ENCODE results near the gene CEACAM6. TPM values are rescaled to one million over a fixed set of nuclear protein-coding genes. Genes with fewer than 3 reads are reported as not detected.
"Not testable (repeated sequence)": the region's sequence is repeated elsewhere in the genome, so short reads cannot be mapped to it uniquely, and the experiment has no call there.

Gene CEACAM6
- total RNA-seq, 1 experiment from 2014 or later, result not detected

GRCh38 chr19:41740415-41741243 lies 14.7 kb upstream of the CEACAM6 start:
- H3K36me3 ChIP-seq, result no peaks in the 10 kb centered on the region
- H3K4me3 ChIP-seq, result no peak overlapping the region
- no peaks in the 10 kb centered on the region for H3K9me3 ChIP-seq
- peaks cover 53% of the 10 kb centered on the region for H3K27me3 ChIP-seq
- DNase-seq, result no peak

DNA sequence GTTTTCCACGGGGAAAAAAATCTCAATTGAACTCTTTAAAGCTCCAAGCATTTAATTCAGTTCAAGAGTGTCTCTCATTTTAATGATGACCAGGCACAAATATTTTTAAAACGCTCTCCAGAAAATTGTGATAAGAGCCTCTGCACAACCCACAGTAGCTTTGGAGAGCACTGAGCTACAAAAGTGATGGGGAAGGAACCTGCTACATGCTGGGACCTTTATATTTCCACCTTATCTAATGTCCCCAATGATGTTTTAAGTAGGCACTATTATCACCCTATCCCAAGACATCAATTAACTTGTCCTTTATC lies 14.1 kb upstream of the CEACAM6 start:
- Histone ChIP-seq H3K9me3 (no peaks in the 10 kb centered on the region), H3K36me3 (no peaks in the 10 kb centered on the region), H3K27me3 (peaks cover 53% of the 10 kb centered on the region), H3K4me3 (no peak overlapping the region)
- DNase-seq, result no peak

GRCh38 chr19:41744850-41745249 lies 10.5 kb upstream of the CEACAM6 start:
- Histone ChIP-seq H3K27me3 (peaks cover 54% of the 10 kb centered on the region), H3K9me3 (no peaks in the 10 kb centered on the region), H3K36me3 (no peaks in the 10 kb centered on the region), H3K4me3 (no peak overlapping the region)
- no peak for DNase-seq

- H3K36me3 ChIP-seq, result no peaks in the 10 kb centered on the region
- no peak overlapping the region for H3K4me3 ChIP-seq
- no peaks in the 10 kb centered on the region for H3K9me3 ChIP-seq
- H3K27me3 ChIP-seq, result peaks cover 51% of the 10 kb centered on the region
- DNase-seq, result no peak
Observed at GRCh38 chr19:41745756-41746155, 9.6 kb upstream of the CEACAM6 start.

DNA sequence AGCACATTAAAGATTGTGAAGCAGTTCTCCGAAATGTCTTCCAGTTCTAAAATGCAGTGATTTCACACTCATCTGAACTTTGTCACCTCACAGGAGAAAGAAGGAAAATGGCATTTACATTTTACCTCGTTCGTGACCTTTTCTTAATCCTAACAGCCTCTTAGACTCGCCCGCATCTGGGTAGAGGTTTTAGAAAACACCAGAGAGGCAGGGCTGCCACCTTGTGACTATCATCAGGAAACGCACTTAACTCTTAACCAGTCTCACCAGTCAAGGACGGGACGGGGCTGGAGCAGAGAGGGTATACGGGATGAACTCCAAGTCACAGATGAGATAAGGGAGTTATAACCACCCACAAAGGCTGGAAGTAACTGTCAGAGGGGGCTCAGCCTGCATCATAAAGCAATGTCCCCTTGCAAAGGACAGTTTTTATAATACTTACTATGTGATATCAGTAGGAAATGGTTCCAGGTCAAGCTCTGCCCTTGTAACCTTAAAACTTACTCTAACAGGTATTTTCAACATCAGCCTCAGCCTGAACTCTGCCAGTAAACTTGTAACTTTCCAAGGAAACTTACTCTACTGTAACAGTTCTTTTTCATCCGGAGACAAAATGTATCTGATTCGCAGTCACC lies 8.6 kb upstream of the CEACAM6 start:
- DNase-seq, result peak; percentile 30
- peaks cover 50% of the 10 kb centered on the region for H3K27me3 ChIP-seq
- no peaks in the 10 kb centered on the region for H3K36me3 ChIP-seq
- H3K9me3 ChIP-seq, result no peaks in the 10 kb centered on the region
- no peak overlapping the region for H3K4me3 ChIP-seq

DNA sequence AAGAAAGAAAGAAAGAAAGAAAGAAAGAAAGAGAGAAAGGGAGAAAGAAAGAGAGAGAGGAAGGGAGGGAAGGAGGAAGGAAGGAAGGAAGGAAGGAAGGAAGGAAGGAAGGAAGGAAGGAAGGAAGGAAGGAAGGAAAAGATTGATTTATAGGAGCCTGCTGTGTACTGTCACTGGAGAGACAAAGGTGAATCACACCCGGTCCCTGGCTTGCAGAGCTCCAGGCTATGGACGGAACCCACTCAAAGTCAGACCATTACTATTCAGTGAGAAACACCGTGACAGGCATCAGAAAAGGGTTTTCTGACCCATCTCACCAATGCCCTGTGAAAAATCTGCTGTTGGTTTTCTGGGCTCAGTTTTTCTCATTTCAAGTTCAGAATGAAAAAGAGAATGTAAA lies 7.3 kb upstream of the CEACAM6 start:
- Histone ChIP-seq H3K9me3 (no peaks in the 10 kb centered on the region), H3K27me3 (peaks cover 50% of the 10 kb centered on the region), H3K4me3 (no peak overlapping the region), H3K36me3 (no peaks in the 10 kb centered on the region)
- no peak for DNase-seq

DNA sequence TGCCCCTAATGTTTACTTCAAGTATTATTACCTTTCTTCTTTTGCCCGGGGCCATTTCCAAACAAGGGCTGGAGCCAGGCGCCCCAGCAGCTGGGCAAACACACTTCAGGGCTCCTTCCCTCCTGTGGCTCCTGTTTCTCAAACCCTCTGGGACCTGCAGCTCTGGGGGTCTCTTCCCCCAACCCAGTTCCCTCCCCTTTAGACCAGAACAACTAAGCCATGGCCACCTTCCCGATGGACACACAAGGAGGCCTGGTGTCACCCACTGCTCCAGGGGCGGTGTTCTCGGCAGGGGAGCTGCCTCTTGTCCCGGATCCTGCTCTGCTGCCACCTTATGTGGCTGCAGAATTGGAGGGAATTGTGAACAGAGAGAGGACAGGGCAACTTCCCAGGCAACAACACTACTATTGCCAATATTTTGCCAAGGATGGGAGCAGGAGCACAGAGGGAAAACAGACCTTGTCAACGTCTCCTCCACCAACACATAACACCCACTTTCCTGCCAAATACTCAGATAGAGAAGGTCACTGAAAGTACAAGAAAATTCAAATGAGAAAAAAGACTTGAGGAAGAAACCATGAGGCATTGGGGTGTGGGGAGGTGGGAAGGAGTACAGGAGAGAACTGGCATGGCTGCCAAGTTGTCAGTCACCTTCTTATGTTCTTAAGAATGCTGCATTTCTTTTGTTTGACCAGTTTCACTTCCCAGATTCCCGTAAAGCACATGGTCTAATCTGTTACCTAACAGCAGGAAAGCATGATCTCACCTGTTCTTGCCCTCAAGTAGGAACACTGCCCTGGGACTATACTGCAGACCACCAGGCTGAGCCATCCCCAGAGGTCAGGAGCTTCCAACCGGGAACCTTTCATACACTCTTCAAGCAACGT lies 4.8 kb upstream of the CEACAM6 start:
- H3K4me3 ChIP-seq, H3K9me3 ChIP-seq, H3K36me3 ChIP-seq, DNase-seq: not testable (repeated sequence)
- peaks cover 50% of the 10 kb centered on the region for H3K27me3 ChIP-seq

- H3K4me3 ChIP-seq, result no peak overlapping the region
- H3K36me3 ChIP-seq, result no peaks in the 10 kb centered on the region
- H3K9me3 ChIP-seq, result no peaks in the 10 kb centered on the region
- DNase-seq, result peak; percentile 37
- H3K27me3 ChIP-seq, result peaks cover 27% of the 10 kb centered on the region
Observed at GRCh38 chr19:41753159-41753558, 2.2 kb upstream of the CEACAM6 start.

DNA sequence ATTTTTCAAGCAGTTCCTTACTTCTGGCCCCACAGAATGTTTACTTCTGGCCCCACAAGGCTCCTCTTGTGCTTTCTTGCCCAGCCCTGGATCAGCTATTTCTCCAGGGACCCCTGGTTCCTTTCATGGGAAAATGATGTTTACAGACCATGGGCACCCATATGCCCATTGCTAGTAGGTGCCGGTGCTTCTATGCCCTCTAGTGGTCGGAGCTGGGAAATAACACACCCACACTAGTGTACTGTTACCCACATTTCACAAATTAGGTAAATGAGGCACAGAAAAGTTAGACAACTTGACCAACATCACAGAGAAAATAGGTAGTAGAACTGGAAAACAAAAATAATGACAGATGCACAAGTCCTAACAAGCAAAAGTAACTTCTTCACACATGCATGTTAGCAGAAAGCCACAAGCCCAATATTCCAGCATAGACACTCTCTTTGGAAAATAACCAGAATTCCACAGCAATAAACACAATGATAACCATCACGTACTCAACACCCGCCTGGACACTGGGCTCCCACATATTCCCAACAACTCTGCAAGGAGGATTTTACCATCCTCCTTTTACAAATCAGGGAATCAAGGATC lies 1.3 kb upstream of the CEACAM6 start:
- Histone ChIP-seq H3K9me3 (no peaks in the 10 kb centered on the region), H3K4me3 (no peak overlapping the region), H3K36me3 (no peaks in the 10 kb centered on the region), H3K27me3 (peaks cover 24% of the 10 kb centered on the region)
- DNase-seq, result peak; percentile 49

DNA sequence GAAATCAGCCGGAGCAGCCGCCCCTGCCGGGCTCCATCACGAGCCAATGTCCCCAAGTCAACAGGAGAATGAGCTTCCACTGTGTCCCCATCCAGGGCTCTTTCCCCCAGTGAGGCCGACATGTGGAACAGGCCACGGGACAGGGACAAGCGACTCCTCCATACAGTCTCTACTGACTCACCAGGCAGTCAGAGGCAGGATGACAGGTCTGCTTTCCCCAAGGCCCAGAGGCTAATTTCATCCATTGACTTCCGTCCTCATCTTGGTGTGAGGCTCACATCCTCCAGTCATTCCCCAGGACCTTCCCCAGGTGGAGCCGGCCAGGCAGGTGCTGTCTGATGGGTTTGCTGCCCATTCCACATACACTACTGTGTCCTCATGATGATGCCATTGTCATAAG lies 3.5 kb downstream of the CEACAM6 start:
- H3K4me3 ChIP-seq, result no peak overlapping the region
- DNase-seq, result no peak
- H3K27me3 ChIP-seq, result peaks cover 40% of the 10 kb centered on the region
- H3K36me3 ChIP-seq, result no peaks in the 10 kb centered on the region
- H3K9me3 ChIP-seq, result no peaks in the 10 kb centered on the region

- DNase-seq, result no peak
- H3K36me3 ChIP-seq, result no peaks in the 10 kb centered on the region
- H3K27me3 ChIP-seq, result peaks cover 42% of the 10 kb centered on the region
- H3K9me3 ChIP-seq, result no peaks in the 10 kb centered on the region
- no peak overlapping the region for H3K4me3 ChIP-seq
Observed at GRCh38 chr19:41767115-41767514, 11.8 kb downstream of the CEACAM6 start.

DNA sequence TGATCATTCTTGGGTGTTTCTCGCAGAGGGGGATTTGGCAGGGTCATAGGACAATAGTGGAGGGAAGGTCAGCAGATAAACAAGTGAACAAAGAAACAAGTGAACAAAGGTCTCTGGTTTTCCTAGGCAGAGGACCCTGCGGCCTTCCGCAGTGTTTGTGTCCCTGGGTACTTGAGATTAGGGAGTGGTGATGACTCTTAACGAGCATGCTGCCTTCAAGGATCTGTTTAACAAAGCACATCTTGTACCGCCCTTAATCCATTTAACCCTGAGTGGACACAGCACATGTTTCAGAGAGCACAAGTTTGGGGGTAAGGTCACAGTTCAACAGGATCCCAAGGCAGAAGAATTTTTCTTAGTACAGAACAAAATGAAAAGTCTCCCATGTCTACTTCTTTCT lies 12.8 kb downstream of the CEACAM6 start:
- H3K4me3 ChIP-seq, H3K36me3 ChIP-seq, H3K9me3 ChIP-seq, DNase-seq: not testable (repeated sequence)
- H3K27me3 ChIP-seq, result peaks cover 46% of the 10 kb centered on the region

DNA sequence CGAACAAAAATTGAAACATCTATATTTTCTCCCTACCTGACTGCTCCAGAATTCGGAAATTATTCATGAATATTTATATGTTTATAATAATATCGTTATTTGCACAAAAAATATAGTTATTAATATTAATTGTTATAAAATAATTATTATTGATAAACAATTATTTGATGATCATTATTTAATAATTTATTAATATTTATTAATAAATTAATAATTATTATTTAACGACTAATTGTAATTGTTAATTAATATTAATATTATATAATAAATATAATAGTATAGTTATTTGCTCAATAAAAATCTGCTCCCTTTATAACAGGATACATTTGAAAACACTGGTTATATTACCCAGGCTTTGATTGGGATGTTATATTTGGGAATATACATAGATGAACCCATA lies 14.3 kb downstream of the CEACAM6 start:
- Histone ChIP-seq H3K9me3 (no peaks in the 10 kb centered on the region), H3K27me3 (peaks cover 44% of the 10 kb centered on the region), H3K4me3 (no peak overlapping the region), H3K36me3 (no peaks in the 10 kb centered on the region)
- DNase-seq, result no peak

DNA sequence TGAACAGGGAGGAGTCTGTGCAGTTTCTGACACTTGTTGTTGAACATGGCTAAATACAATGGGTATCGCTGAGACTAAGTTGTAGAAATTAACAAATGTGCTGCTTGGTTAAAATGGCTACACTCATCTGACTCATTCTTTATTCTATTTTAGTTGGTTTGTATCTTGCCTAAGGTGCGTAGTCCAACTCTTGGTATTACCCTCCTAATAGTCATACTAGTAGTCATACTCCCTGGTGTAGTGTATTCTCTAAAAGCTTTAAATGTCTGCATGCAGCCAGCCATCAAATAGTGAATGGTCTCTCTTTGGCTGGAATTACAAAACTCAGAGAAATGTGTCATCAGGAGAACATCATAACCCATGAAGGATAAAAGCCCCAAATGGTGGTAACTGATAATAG lies 16.1 kb downstream of the CEACAM6 start:
- Histone ChIP-seq H3K27me3 (peaks cover 36% of the 10 kb centered on the region), H3K4me3 (no peak overlapping the region), H3K36me3 (no peaks in the 10 kb centered on the region), H3K9me3 (no peaks in the 10 kb centered on the region)
- no peak for DNase-seq

- no peaks in the 10 kb centered on the region for H3K36me3 ChIP-seq
- H3K4me3 ChIP-seq, result no peak overlapping the region
- DNase-seq, result no peak
- H3K9me3 ChIP-seq, result no peaks in the 10 kb centered on the region
- H3K27me3 ChIP-seq, result peaks cover 36% of the 10 kb centered on the region
Observed at GRCh38 chr19:41774515-41774980, 19.2 kb downstream of the CEACAM6 start.

- no peaks in the 10 kb centered on the region for H3K9me3 ChIP-seq
- no peak overlapping the region for H3K4me3 ChIP-seq
- no peaks in the 10 kb centered on the region for H3K36me3 ChIP-seq
- peaks cover 45% of the 10 kb centered on the region for H3K27me3 ChIP-seq
- no peak for DNase-seq
Observed at GRCh38 chr19:41776700-41777099, 21.4 kb downstream of the CEACAM6 start.

DNA sequence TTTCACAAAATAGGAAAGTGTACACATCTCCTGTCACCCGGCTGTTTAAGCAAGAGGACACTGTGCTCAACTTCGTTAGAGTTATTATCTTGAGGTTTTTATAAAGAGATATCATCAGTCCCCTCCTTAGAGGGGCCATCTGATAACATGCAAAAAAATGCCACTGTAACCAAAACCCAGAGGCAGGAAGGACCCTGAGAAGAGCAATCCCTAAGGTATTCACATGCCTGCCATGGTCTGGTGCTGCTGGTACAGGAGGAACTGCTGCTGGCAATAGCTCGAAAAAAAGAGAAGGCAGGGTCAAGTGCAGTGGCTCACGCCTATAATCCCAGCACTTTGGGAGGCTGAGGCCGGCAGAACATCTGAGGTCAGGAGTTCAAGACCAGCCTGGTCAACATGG lies 28.3 kb downstream of the CEACAM6 start:
- H3K4me3 ChIP-seq, result no peak overlapping the region
- no peaks in the 10 kb centered on the region for H3K9me3 ChIP-seq
- peaks cover 62% of the 10 kb centered on the region for H3K27me3 ChIP-seq
- H3K36me3 ChIP-seq, result no peaks in the 10 kb centered on the region
- DNase-seq, result no peak
